T-helper 1 cell (primary cell): ENCODE measurements around the gene FGF22.
A peak's percentile ranks its signal among the peaks of the same experiment; 100 is the strongest.
"Not testable (repeated sequence)": the region's sequence is repeated elsewhere in the genome, so short reads cannot be mapped to it uniquely, and the experiment has no call there.

ENCODE experiments used
- DNase-seq, 5 donors: peaks; one replicate each; pipeline ENCODE4 v3.0.0-alpha.2; 2012 to 2020

The FGF22 gene

DNA sequence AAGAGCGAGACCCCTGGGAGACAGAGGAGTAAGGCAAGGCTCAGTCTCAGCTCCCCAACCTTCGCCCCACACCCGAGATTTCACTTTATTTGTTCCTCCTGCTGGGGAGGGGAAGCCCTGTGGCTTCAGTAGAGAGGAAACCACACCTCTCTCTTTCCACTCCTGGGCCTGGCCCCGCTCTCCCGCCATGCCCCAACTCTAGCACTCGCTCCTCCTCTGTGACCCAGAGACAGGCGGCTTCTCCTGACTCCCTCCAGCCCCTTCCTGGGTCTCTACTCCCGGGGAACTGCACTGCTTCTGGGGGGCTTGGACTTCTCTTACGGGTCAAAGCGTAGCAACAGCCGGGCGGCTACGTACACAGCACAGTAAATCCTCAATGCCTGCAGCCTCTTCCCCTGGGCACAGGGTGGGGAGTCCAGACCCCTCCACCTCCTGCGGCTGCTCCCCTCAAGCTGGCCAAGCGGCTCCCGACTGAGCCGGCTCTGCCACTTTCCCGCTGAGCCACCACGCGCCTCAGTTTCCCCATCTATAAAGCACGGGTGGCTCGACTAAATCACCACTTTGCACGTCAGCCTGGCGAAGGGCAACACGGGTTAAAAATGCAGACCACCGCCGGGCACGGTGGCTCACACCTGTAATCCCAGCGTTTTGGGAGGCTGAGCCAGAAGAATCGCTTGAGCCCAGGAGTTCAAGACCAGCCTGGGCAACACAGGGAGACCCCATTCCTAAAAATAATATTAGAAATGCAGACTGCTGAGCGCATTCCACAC, 21.9 kb downstream of the FGF22 start:
- DNase-seq = peak; percentile 35 to 76 (median 60)

DNA sequence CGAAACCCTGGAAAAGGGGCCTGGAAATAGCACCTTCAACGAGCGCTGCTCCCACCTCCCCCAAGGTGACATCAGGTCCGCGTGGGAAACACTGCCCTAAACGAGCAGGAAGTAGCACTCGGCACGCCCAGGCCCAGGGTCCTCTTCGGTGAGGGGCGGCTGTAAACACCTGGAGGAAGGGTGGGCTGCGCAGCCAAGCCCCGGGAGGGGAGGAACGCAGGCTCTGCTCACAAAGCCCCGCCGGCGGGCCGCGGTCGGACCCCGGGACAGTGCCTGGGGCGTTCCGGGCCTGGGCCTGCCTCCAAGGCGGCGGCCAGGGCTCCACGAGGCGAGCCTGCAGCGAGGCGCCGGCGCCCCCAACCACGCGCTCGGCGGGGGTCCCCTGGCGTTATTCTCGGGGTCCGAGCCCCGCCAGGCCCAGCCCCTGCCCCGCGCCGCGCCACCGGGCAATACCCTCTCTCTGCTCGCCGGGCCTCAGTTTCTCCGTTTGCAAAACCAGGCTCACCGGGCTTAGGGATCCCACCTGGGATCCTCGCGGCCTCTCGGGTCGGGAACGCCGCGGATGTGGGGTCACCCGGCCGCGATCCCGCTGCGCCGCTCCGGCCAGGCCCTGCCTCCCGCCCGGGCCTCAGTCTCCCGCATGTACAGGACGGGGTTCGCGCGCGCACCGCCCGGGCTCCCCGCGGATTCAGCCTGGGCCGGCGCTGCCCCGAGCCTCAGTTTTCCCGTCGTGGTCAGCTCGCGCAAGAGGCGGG, 22.7 kb downstream of the FGF22 start:
- DNase-seq = peak; percentile 52 to 70 (median 65)

DNA sequence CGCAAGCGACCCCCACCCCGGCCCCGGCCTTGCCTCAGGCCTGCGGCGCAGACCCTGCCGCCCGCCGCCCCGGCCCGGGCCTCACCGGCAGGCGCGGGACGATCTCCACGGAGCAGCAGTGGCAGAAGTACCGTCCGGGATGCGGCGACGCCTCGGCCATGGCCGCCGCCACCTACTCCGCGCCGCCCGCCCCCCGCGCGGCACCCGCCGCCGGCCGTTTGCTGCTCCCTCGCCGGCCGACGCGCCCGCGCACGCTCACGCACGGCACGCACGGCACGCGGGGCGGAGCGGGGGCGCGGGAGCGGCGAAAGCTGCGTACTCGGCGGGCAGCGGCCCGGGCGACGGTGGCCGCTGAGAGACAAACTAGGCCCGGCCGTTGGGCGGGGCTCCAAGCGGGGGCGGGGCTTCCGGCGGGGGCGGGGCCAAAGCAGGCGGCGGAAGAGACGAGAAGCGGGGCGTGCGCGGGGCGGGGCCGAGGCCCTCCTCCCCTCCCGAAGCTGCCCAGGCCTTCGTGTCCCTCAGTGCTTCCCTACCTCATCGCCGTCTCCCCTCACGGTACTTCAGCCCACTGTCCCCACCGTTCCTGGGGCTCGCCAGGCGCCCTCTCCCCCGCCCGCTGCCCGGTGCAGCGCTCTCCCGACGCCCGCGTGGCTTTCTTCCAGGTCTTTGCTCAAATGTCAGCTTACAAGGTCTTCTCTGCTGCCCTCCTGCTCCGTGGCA, 23.4 kb downstream of the FGF22 start, which contains the start of gene RNF126:
Gene RNF126 (minus strand): TSS at position 253 of the 720 bp plus-strand sequence. CDS start 93 bp downstream, at position 160.
- peak; percentile 85 to 92 (median 92) for DNase-seq

DNA sequence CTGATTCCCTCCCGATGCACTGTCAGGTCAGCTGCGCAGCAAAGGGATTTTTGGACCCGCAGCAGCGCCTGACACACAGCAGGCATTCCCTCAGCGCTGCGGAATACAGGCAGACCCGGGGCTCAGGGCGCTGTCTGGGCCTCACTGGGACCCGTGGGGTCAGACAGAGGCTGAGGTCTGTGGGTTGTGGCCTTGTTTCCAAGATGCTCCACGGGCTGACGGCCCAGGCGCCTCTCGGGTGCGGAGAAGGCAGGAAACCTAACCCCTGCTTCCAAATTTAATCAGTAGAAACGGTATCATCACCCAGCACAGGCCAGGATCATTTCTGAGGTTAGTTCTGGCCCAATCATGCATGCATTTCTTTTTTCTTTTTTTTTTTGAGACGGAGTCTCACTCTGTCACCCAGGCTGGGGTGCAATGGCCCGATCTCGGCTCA, 24.0 kb downstream of the FGF22 start:
- DNase-seq = no peak

DNA sequence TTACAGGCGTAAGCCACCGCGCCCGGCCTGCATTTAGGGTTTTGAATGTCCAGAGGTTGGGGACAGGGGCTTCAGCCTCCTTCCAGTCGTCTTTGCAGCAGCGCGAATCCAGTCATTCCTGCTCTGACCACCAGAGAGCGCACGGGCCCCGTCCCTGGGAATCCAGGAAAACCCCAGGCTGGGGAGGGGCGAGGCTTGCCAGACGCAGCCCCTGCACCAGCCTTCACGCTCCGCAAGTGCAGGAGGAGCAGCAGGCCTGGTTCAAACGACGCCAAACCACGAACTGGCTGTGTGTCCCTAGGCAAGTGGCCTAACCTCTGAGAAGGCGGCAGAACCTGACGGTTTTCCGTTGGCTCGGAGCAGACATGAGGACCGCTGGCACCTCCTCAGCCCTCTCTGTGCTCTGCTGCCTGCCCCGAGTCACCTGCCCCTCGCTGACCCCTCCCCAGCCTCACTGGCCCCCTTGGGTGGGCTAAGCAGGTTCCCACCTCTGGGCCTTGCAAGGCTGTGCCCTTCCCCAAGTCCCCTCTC, 25.3 kb downstream of the FGF22 start:
- peak; percentile 60 to 78 (median 73) for DNase-seq

- not testable (repeated sequence) for DNase-seq
Observed at GRCh38 chr19:666985-667573, 27.4 kb downstream of the FGF22 start.

GRCh38 chr19:668675-669434, 29.2 kb downstream of the FGF22 start:
- not testable (repeated sequence) for DNase-seq

- no peak for DNase-seq
Observed at GRCh38 chr19:670609-671075, 31.0 kb downstream of the FGF22 start.

GRCh38 chr19:674282-675151, 34.8 kb downstream of the FGF22 start:
- DNase-seq = no peak

- no peak for DNase-seq
Observed at GRCh38 chr19:676007-676338, 36.3 kb downstream of the FGF22 start.

DNA sequence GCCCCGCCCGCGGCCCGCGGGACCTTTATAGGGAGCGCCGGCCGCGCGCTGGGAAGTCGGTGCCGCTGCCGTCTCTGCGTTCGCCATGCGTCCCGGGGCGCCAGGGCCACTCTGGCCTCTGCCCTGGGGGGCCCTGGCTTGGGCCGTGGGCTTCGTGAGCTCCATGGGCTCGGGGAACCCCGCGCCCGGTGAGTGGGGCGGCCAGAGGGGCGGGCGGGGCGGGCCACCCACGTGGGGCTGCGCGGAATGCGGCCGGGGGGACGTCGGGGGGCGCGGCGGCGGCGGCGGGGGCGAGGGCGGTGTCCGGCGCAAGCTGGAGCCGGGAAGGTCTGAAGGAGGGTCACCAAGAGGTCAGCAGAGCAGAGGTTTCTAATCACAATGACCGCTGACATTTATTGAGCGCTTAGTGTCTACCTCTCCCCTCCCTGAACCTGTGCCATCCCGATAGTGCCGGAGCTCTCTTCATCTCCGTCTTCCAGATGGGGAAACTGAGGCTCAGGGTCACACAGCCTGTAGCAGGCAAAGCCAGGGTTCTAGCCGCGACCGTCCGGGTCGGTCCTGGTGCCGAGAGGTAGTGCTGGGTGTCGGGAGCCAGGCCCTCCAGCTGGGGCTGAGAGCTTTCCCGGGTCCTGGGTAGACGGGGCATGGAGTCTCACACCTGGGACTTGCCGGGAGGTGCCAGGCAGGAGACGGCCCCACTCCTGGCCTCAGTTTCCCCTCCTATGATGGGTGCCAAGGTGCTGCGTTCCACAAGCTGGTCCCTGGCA, 36.8 kb downstream of the FGF22 start, which contains the start of gene FSTL3:
Gene FSTL3 (plus strand): TSS at position 54 of the 767 bp plus-strand sequence. CDS start 32 bp downstream, at position 86.
- DNase-seq = no peak

DNA sequence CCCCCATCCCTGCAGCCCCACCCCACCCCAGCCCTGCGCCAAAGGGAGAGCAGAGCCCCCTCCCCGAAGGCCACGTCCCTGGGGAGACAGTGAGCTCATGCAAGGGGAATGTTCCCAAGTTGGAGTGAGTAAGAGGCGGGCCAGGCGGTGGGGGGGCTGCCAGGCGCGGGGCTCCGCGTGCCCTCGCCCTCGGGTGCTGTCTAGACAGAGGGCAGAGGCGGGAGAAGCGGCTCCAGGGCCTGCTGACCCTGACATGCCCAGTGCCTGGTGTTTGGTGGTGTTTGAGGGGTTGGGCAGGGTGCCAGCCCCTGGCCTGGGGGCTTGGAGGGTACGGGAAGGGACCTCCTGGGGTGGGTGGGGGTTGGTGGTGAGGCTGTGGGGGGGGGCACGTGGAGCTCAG, 37.5 kb downstream of the FGF22 start:
- no peak for DNase-seq

GRCh38 chr19:677601-678436, 38.1 kb downstream of the FGF22 start:
- no peak for DNase-seq

DNA sequence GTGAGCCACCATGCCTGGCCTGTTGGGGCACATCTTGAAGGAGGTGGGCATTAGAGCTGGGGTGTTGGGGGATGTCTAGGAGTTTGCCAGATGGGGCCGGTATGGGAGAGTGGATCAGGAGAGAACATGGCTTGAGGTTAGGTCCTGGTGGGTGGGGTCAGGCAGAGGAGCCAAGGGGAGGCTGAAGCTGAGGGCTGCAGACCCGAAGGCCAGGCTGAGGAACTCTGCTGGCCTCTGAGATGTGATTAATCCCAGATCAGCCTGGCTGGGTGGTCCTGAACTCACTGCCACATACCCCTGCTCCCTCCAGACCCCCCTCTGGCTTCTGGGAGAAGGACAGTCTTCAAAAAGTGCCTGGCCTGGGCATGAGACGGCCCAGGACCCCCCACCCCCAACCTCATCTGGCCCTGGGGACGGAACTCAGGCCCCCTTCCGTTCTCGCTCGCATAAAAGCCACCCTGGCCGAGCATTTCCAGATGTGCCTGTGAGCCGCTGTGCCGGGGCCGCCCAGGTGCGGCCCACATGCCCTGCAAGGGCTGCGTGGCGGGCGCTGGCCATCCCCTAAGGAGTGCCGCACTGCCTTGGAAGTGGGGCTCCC, 39.2 kb downstream of the FGF22 start:
- DNase-seq = no peak

GRCh38 chr19:679418-680286, 40.0 kb downstream of the FGF22 start:
- peak in 3 of 5 donors; percentile 17 to 34 (median 28) for DNase-seq

- peak; percentile 99 to 100 (median 100) for DNase-seq
Observed at GRCh38 chr19:680287-681028, 40.8 kb downstream of the FGF22 start.
